T-helper 2 cell (primary cell): ENCODE data around the gene GAD1.

ENCODE experiments used
- DNase-seq, 5 experiments: peaks; one replicate each; pipeline versions ENCODE4 v3.0.0 to v3.0.0-alpha.2; 2012 to 2022

Gene GAD1

GRCh38 chr2:170818036-170818751 is 1.5 kb downstream of the GAD1 start:
- peak in 1 of 5 experiments; percentile 61 for DNase-seq

GRCh38 chr2:170818752-170819470 is 2.2 kb downstream of the GAD1 start:
- no peak for DNase-seq

DNA sequence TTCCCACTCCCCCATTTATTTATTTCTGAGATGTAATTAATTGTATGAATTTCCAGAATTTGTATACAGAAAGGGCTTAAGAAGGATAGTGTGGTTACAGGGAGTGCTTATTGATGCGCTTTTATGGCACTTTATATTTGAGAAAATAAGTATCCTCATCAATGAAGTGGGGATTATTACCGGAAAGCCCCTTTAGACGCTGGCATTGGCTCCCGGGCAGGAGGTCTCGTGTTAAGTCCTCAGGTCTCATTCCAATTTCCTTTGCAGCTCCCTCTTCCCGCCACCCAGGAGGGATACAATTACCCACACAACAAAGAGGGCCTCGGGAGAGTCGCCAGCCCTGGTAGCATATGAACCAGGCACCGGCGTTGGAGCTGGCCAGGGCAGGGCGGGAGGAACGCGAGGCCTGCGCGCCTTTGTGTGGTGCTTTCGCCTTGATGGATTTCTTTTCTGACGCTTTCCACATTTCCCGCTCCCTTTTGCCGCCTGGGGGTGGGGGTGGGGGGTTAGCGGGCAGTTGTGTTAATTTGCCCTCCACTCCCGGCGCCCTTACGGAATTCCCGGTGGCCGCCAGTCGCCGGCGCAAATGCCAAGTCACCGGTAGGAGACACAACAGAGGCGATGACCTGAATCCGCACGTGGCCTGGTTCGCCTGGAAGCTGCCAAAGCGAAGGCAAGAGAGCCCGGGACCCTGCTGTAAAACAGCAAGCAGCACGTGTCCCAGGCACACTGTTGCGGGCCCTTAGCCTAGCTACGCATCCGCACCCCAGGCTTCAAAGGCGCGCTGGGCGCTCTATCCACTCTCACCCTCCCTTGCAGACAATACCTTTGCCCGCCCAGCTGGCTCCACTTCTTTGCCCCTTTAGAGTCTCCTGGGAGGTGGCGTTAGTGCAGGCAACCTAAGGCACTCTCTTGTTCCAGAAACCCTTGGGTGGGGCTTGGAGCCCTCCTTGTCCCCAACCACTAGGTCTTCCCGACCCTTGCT is 3.3 kb downstream of the GAD1 start:
- peak in 1 of 5 experiments; percentile 48 for DNase-seq

- peak in 2 of 5 experiments; percentile 35 to 76 for DNase-seq
Measured at GRCh38 chr2:170820757-170821530, 4.3 kb downstream of the GAD1 start.

- no peak for DNase-seq
Measured at GRCh38 chr2:170821531-170822289, 5.0 kb downstream of the GAD1 start.

DNA sequence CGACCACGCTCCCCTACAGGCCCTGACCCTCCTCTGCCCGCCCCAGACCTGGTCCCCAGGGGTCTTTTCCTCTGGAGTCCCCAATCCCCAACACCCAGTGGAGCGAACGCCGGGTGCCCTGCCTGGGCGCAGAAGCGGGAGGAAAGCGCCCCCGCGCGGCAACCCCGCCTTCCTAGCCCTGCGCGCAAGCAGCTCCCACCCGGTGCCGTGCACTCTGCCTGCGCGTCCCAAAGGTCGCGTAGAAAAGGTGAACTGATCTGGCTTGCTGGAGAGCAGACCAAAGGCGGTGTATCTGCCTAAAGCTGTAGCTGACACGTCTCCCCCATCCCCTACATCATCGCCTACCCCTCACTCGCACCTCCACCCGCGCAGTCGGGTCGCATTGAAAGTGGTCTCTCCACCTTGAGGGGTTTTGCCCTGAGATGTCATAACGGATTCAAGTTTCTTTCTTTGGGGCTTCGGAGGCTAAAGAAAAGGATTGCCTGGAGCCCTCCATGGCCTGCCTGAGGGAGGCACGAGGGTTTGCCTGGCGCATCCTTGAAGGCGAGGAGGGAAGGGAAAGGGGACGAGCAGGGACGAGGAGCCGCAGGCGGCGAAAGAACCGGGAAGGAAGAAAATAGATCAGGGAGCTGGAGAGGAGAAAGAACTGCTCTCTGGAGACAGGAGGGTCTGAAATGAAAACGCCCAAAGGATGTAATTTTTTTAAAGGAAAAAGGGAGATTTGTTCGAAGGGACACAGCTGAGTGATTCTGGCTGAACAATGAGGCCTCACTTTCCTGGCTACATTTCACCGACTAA is 5.8 kb downstream of the GAD1 start:
- peak in 1 of 5 experiments; percentile 62 for DNase-seq

DNA sequence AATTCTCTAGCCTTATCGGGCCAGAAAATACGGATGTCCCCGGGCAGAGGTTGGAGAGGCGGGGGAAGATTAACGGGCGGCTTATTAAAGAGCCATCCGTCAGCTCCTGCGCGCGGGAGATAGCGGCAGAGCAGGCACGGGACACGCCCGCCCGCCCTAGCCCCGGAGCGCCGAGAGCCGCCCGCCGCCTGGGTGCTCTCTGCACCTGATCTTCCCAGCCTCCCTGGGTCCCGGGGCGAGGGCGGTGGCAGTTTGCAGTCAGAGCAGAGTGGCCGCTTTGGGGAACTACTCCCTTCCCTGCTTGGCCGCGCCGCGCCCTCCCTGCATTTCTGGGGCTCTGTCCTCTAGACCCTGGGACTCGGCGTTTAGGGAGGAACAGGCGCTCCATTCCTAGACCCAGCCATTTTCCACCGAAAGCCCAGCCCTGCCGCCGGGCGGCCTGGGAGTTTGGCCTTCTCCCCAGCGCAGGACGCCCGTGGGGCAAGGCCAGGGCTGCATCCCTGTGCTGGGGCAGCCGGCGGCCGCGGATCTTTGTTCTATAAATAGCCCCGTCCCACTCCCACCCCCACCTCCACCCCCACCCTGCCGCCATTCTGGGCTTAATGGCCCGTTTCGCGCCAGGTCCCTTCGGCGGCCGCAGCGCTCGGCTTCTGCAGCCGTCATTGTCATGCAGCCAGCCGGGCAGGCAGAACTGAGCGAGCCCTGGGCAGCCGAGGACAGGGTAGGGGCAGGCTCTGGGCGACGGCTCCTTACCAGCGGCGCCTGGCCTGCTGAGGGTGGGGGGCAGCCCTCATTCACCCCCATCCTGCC is 6.6 kb downstream of the GAD1 start:
- DNase-seq, result no peak

- no peak for DNase-seq
Measured at GRCh38 chr2:170823898-170824215, 7.2 kb downstream of the GAD1 start.

GRCh38 chr2:170824526-170825015 is 7.9 kb downstream of the GAD1 start:
- DNase-seq, result no peak

GRCh38 chr2:170827841-170828532 is 11.3 kb downstream of the GAD1 start:
- no peak for DNase-seq

- no peak for DNase-seq
Measured at GRCh38 chr2:170828533-170828916, 11.8 kb downstream of the GAD1 start.

DNA sequence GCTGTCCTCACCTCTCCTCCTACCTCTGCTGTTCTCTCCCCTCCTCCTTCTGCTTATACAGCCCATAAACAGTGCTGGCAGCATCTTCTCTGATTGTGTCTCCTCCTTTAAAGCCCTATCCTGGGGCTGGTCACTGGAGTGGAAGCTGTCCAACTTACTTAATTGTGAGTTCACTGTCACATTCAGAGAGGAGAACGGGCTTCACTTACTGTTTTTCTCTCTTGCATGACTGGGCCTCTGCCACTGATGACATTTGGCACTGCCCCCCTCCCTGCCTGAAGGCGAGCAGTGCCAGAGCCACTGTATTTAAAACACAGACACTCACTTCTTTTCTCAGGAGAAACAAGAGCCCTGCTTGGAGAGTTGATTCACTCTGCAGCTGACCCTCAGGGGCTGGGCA is 12.3 kb downstream of the GAD1 start:
- DNase-seq, result no peak

DNA sequence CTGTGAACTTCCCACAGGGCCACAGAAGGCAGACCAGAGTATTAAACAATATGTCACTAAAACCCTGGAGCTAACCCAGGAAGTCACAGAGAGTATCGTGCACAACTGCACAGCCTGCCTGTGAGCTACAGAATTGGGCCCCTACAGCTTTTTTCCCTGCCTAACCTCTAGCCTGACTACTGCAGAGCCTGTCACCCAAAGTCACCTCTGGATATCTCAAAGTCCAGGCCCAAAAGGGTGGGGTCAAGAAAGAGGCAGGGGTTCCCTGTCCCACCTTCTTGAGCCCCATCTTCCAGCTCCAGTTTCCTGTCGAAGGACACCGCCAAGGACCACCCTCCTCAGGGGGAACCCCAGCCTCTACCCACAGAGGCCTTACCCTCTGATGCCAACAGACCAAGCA is 13.5 kb downstream of the GAD1 start:
- no peak for DNase-seq

DNA sequence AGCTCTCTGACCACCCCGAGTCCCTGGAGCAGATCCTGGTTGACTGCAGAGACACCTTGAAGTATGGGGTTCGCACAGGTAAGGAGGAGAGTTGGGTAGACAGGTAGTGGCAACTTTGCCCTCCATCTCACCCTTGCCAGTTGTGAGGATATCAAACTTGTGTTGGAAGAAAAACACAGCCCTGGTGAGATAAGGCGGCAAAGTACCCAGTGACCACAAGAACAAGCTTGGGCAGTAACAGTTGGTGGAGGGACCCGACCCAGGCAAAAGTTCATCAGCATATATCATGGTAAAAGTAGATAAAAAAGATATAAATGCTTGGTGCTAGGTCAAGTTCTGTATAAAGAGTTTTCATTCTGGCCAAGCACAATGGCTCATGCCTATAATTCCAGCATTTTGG is 14.4 kb downstream of the GAD1 start:
- no peak for DNase-seq

GRCh38 chr2:170836027-170836426 is 19.3 kb downstream of the GAD1 start:
- DNase-seq, result no peak

GRCh38 chr2:170840717-170841210 is 24.1 kb downstream of the GAD1 start:
- DNase-seq, result no peak

GRCh38 chr2:170842785-170843184 is 26.1 kb downstream of the GAD1 start:
- no peak for DNase-seq

DNA sequence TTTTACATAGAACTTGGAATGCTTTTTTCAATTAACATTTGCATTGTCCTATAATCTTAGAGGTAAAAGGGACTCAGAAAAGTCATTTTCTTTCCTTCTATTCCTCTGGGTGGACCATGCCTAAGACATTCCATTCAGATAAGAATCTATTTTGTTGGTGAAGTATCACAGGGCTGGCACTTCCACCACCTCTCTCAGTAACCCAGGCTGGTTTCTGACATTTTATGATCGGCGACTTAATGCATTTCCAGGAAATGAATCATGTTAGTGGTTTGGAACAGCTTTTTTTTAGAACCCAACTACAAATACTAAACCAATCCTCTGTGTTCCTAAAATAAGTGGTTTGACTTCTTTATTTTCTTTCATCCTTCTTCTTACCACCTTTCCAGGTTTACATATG is 27.0 kb downstream of the GAD1 start:
- DNase-seq, result peak in 1 of 5 experiments; percentile 53

DNA sequence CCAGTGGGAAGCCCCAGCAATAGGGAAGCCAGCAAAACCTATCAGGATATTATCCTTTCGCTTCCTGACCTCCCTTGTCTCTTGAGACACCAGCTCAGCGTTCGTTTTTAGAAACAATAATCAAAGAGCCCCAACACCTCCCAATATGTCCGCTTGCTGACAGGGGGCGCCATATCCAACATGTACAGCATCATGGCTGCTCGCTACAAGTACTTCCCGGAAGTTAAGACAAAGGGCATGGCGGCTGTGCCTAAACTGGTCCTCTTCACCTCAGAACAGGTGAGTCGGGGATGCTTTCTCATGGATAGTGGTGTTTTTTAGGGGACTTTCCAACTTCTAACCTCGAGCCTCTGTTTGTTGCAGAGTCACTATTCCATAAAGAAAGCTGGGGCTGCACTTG is 28.7 kb downstream of the GAD1 start:
- DNase-seq, result no peak
